HEK293 (cell line): Measurements from ENCODE around the gene R3HDM4.
A peak's percentile ranks its signal among the peaks of the same experiment; 100 is the strongest.

Experiments used
- CTCF ChIA-PET: fragments of 350-600 bp; formaldehyde crosslinking; extraction: SDS; loops from one replicate; lab custom pipeline; 2021; ENCODE audit warnings: antibody characterized with exemption; lab: Yijun Ruan, JAX
- POLR2A ChIA-PET: fragments of 300-600 bp; formaldehyde crosslinking; extraction: SDS; loops from one replicate; lab custom pipeline; 2020; ENCODE audit warnings: antibody characterized with exemption, inconsistent platforms; lab: Yijun Ruan, JAX
- H3K27ac ChIP-seq: fragments of 200-500 bp; sonication (Bioruptor generic); 2 replicates; pipeline ENCODE4 v1.5.1; 2014; ENCODE audit warnings: low read depth, low read length, control low read depth, inconsistent platforms; ENCODE audit errors: extremely low read depth
- H3K36me3 ChIP-seq, 2 experiments: fragments of 200-500 bp in 1 of 2; sonication (Bioruptor generic) in 1 of 2; 1 replicate in 1 of 2; 2 replicates in 1 of 2; pipeline ENCODE4 v1.5.1; 2014 to 2017; ENCODE audit warnings: inconsistent platforms in 2 of 2, low read length in 2 of 2; ENCODE audit not compliant: control insufficient read depth in 2 of 2, insufficient read depth in 1 of 2
- H3K4me1 ChIP-seq: fragments of 200-500 bp; sonication (Bioruptor generic); 2 replicates; pipeline ENCODE4 v1.5.1; 2014; ENCODE audit warnings: mild to moderate bottlenecking, low read length, inconsistent platforms; ENCODE audit not compliant: control insufficient read depth, insufficient read depth
- H3K4me3 ChIP-seq: 2 replicates; pipeline ENCODE4 v1.5.1; 2011; ENCODE audit warnings: low read depth, mild to moderate bottlenecking, control low read depth, low read length, moderate library complexity
- H3K9me3 ChIP-seq: fragments of 200-500 bp; sonication (Bioruptor generic); 2 replicates; pipeline ENCODE4 v1.5.1; 2014; ENCODE audit warnings: low read depth, low read length, inconsistent platforms; ENCODE audit not compliant: control insufficient read depth, insufficient read depth
- EGR2 ChIP-seq: fragments of 450-650 bp; formaldehyde crosslinking; IDR thresholded peaks from 2 replicates; pipeline ENCODE4 v1.5.1; 2016; ENCODE audit warnings: low read depth, missing biosample characterization, missing genetic modification characterization
- GLIS1 ChIP-seq: fragments of 450-650 bp; formaldehyde crosslinking; IDR thresholded peaks from 2 replicates; pipeline ENCODE4 v1.5.1; 2016; ENCODE audit warnings: missing biosample characterization, missing genetic modification characterization
- SP2 ChIP-seq: fragments of 450-650 bp; formaldehyde crosslinking; IDR thresholded peaks from 2 replicates; pipeline ENCODE4 v1.5.1; 2016; ENCODE audit warnings: missing biosample characterization, missing genetic modification characterization
- SP7 ChIP-seq: fragments of 450-650 bp; formaldehyde crosslinking; IDR thresholded peaks from 2 replicates; pipeline ENCODE4 v1.5.1; 2016; ENCODE audit warnings: missing biosample characterization, missing genetic modification characterization
- ZEB2 ChIP-seq: fragments of 450-650 bp; formaldehyde crosslinking; IDR thresholded peaks from 2 replicates; pipeline ENCODE4 v1.5.1; 2016; ENCODE audit warnings: missing biosample characterization, missing genetic modification characterization
- ZFP69B ChIP-seq: fragments of 450-650 bp; formaldehyde crosslinking; IDR thresholded peaks from 2 replicates; pipeline ENCODE4 v1.5.1; 2016; ENCODE audit warnings: missing biosample characterization, missing genetic modification characterization
- ZIC2 ChIP-seq: fragments of 450-650 bp; formaldehyde crosslinking; IDR thresholded peaks from 2 replicates; pipeline ENCODE4 v1.5.1; 2016; ENCODE audit warnings: missing biosample characterization, missing genetic modification characterization
- ZNF121 ChIP-seq: fragments of 450-650 bp; formaldehyde crosslinking; IDR thresholded peaks from 2 replicates; pipeline ENCODE4 v1.5.1; 2016; ENCODE audit warnings: missing biosample characterization, missing genetic modification characterization
- ZNF184 ChIP-seq: fragments of 450-650 bp; IDR thresholded peaks from 2 replicates; pipeline ENCODE4 v1.5.1; 2018; ENCODE audit warnings: missing biosample characterization, mild to moderate bottlenecking, missing genetic modification characterization
- ZNF223 ChIP-seq: fragments of 450-650 bp; formaldehyde crosslinking; IDR thresholded peaks from 2 replicates; pipeline ENCODE4 v1.5.1; 2016; ENCODE audit warnings: missing biosample characterization, missing genetic modification characterization
- ZNF23 ChIP-seq: fragments of 450-650 bp; formaldehyde crosslinking; IDR thresholded peaks from 2 replicates; pipeline ENCODE4 v1.5.1; 2016; ENCODE audit warnings: missing biosample characterization, missing genetic modification characterization, borderline replicate concordance
- ZNF785 ChIP-seq: fragments of 450-650 bp; formaldehyde crosslinking; IDR thresholded peaks from 2 replicates; pipeline ENCODE4 v1.5.1; 2016; ENCODE audit warnings: missing biosample characterization, missing genetic modification characterization
- ZNF792 ChIP-seq: fragments of 450-650 bp; formaldehyde crosslinking; IDR thresholded peaks from 2 replicates; pipeline ENCODE4 v1.5.1; 2016; ENCODE audit warnings: missing biosample characterization, missing genetic modification characterization
- TF ChIP-seq, protein P1 (sequence below): fragments of 450-650 bp; formaldehyde crosslinking; IDR thresholded peaks from 2 replicates; pipeline ENCODE4 v1.5.1; 2016; ENCODE audit warnings: missing biosample characterization, missing genetic modification characterization
- TF ChIP-seq, protein P2 (sequence below): fragments of 450-650 bp; formaldehyde crosslinking; IDR thresholded peaks from 2 replicates; pipeline ENCODE4 v1.5.1; 2017; ENCODE audit warnings: missing biosample characterization, missing genetic modification characterization
- TF ChIP-seq, protein P3 (sequence below): fragments of 450-650 bp; formaldehyde crosslinking; IDR thresholded peaks from 2 replicates; pipeline ENCODE4 v1.5.1; 2017; ENCODE audit warnings: missing biosample characterization, missing genetic modification characterization
- TF ChIP-seq, protein P4 (sequence below): fragments of 450-650 bp; formaldehyde crosslinking; IDR thresholded peaks from 2 replicates; pipeline ENCODE4 v1.5.1; 2017; ENCODE audit warnings: missing biosample characterization, mild to moderate bottlenecking, missing genetic modification characterization, moderate library complexity
- TF ChIP-seq, protein P5 (sequence below): fragments of 450-650 bp; formaldehyde crosslinking; IDR thresholded peaks from 2 replicates; pipeline ENCODE4 v1.5.1; 2017; ENCODE audit warnings: missing biosample characterization, missing genetic modification characterization

Gene R3HDM4

DNA sequence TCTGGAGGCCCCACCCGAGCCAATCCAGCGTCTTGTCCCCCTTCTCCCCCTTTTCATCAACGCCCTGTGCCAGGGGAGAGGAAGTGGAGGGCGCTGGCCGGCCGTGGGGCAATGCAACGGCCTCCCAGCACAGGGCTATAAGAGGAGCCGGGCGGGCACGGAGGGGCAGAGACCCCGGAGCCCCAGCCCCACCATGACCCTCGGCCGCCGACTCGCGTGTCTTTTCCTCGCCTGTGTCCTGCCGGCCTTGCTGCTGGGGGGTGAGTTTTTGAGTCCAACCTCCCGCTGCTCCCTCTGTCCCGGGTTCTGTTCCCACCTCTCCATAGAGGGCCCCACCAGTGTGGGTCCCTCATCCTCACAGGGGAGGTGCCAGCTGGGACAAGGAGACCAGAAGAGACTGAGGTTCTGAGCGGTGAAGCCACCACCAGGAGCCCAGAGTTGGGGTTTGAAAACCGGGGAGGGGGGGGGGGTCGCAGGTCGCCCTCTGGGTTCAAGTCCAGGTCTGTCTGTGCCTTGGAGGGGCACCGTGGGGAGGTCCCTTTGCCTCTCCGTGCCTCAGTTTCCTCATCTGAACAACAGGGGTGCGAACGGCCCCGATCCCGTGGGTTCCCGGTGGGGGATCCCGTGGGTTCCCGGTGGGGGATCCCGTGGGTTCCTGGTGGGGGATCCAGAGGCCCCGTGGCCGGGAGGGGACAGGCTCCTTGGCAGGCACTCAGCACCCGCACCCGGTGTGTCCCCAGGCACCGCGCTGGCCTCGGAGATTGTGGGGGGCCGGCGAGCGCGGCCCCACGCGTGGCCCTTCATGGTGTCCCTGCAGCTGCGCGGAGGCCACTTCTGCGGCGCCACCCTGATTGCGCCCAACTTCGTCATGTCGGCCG is 60.6 kb downstream of the R3HDM4 start, which contains the start of gene ELANE:
Gene ELANE, plus strand, starts transcription at position 168 of the 878 bp plus-strand sequence. Its CDS starts 26 bp downstream, at position 194.
- H3K9me3 ChIP-seq, result no peaks in the 10 kb centered on the region
- POLR2A ChIA-PET, result no interaction called here
- no peaks in the 10 kb centered on the region for H3K36me3 ChIP-seq
- no peak within 1 kb of the TSS for H3K27ac ChIP-seq
- CTCF ChIA-PET, result interaction anchor here (0.7 kb wide), 1 partner anchor 31 kb away, joined by 4 read pairs; no protein-coding TSS in a partner anchor
- TF ChIP-seq ZFP69B (tag by site-specific recombination) (peak; percentile 61; the same call in 1 of the 2 replicates), GLIS1 (tag by site-specific recombination) (peak; percentile 63; the same call in 1 of the 2 replicates)
- TF ChIP-seq, protein P1, sequence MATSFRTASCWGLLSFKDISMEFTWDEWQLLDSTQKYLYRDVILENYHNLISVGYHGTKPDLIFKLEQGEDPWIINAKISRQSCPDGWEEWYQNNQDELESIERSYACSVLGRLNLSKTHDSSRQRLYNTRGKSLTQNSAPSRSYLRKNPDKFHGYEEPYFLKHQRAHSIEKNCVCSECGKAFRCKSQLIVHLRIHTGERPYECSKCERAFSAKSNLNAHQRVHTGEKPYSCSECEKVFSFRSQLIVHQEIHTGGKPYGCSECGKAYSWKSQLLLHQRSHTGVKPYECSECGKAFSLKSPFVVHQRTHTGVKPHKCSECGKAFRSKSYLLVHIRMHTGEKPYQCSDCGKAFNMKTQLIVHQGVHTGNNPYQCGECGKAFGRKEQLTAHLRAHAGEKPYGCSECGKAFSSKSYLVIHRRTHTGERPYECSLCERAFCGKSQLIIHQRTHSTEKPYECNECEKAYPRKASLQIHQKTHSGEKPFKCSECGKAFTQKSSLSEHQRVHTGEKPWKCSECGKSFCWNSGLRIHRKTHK (tag by site-specific recombination), result no peak
- H3K4me1 ChIP-seq, result no peaks in the 10 kb centered on the region
- no peak within 1 kb of the TSS for H3K4me3 ChIP-seq

DNA sequence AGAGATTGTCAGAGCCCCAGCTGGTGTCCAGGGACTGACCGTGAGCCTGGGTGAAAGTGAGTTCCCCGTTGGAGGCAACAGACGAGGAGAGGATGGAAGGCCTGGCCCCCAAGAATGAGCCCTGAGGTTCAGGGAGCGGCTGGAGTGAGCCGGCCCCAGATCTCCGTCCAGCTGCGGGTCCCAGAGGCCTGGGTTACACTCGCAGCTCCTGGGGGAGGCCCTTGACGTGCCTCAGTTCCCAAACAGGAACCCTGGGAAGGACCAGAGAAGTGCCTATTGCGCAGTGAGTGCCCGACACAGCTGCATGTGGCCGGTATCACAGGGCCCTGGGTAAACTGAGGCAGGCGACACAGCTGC is 62.1 kb downstream of the R3HDM4 start:
- ChIA-PET CTCF (interaction anchor here (0.6 kb wide), 3 partner anchors 10 to 318 kb away, joined by 3 to 4 read pairs (median 3); no protein-coding TSS in a partner anchor), POLR2A (interaction anchor here (0.6 kb wide), 3 partner anchors 10 to 28 kb away, joined by 4 to 7 read pairs (median 4); no protein-coding TSS in a partner anchor)
- Histone ChIP-seq H3K9me3 (no peaks in the 10 kb centered on the region), H3K27ac (no peak overlapping the region), H3K36me3 (no peaks in the 10 kb centered on the region), H3K4me3 (no peak overlapping the region), H3K4me1 (no peaks in the 10 kb centered on the region)
- TF ChIP-seq EGR2 (no peak), ZNF121 (tag by site-specific recombination) (no peak), SP2 (tag by site-specific recombination) (no peak)
- TF ChIP-seq, protein P2, sequence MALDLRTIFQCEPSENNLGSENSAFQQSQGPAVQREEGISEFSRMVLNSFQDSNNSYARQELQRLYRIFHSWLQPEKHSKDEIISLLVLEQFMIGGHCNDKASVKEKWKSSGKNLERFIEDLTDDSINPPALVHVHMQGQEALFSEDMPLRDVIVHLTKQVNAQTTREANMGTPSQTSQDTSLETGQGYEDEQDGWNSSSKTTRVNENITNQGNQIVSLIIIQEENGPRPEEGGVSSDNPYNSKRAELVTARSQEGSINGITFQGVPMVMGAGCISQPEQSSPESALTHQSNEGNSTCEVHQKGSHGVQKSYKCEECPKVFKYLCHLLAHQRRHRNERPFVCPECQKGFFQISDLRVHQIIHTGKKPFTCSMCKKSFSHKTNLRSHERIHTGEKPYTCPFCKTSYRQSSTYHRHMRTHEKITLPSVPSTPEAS, result no peak
- TF ChIP-seq, protein P3, sequence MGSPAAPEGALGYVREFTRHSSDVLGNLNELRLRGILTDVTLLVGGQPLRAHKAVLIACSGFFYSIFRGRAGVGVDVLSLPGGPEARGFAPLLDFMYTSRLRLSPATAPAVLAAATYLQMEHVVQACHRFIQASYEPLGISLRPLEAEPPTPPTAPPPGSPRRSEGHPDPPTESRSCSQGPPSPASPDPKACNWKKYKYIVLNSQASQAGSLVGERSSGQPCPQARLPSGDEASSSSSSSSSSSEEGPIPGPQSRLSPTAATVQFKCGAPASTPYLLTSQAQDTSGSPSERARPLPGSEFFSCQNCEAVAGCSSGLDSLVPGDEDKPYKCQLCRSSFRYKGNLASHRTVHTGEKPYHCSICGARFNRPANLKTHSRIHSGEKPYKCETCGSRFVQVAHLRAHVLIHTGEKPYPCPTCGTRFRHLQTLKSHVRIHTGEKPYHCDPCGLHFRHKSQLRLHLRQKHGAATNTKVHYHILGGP (tag by site-specific recombination), result no peak

DNA sequence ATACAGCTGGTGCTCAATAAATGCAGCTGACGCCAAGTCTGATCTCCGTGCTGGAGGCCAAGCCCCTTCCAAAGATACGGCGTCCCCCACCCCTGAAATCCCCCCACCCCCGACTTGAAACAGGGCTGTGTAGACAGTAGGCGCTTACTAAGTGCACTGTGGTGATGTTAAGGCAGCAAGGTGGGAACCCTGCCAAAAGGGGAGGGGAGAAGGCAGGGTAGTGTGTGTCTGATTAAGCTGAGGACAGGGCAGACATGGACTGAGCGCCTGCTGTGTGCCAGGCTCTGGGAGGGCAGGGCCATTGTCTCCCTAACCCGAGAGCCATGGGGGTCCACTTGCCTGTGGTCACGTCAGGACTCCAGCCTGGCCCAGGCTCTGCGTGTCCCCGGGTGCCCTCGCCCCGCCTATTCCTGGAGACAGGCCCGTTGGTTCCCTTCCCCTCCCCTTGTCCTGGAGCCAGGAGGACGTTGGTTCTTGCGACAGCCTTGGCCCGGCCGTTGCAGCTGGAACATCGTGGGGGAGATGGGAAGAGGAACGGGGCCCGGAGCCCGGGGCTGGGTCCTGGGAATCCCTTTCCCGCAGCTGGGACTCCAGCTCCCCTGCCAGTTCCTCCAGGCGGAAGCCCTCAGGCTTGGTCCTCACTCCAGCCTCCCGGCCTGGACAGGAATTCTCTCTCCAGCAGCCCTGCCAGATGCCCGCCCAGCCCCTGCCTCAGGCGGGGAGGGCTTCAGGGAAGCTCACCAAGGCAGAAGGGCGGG is 62.6 kb downstream of the R3HDM4 start:
- Histone ChIP-seq H3K9me3 (no peaks in the 10 kb centered on the region), H3K36me3 (no peaks in the 10 kb centered on the region), H3K4me3 (no peak overlapping the region), H3K4me1 (no peaks in the 10 kb centered on the region), H3K27ac (no peak overlapping the region)
- POLR2A ChIA-PET, result interaction anchor here (0.6 kb wide), 3 partner anchors 10 to 22 kb away, joined by 4 read pairs; no protein-coding TSS in a partner anchor
- CTCF ChIA-PET, result interaction anchor here (0.6 kb wide), 1 partner anchor 133 kb away, joined by 4 read pairs; no protein-coding TSS in a partner anchor
- TF ChIP-seq, protein P4, sequence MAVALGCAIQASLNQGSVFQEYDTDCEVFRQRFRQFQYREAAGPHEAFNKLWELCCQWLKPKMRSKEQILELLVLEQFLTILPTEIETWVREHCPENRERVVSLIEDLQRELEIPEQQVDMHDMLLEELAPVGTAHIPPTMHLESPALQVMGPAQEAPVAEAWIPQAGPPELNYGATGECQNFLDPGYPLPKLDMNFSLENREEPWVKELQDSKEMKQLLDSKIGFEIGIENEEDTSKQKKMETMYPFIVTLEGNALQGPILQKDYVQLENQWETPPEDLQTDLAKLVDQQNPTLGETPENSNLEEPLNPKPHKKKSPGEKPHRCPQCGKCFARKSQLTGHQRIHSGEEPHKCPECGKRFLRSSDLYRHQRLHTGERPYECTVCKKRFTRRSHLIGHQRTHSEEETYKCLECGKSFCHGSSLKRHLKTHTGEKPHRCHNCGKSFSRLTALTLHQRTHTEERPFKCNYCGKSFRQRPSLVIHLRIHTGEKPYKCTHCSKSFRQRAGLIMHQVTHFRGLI (tag by site-specific recombination), result no peak
- TF ChIP-seq, protein P5, sequence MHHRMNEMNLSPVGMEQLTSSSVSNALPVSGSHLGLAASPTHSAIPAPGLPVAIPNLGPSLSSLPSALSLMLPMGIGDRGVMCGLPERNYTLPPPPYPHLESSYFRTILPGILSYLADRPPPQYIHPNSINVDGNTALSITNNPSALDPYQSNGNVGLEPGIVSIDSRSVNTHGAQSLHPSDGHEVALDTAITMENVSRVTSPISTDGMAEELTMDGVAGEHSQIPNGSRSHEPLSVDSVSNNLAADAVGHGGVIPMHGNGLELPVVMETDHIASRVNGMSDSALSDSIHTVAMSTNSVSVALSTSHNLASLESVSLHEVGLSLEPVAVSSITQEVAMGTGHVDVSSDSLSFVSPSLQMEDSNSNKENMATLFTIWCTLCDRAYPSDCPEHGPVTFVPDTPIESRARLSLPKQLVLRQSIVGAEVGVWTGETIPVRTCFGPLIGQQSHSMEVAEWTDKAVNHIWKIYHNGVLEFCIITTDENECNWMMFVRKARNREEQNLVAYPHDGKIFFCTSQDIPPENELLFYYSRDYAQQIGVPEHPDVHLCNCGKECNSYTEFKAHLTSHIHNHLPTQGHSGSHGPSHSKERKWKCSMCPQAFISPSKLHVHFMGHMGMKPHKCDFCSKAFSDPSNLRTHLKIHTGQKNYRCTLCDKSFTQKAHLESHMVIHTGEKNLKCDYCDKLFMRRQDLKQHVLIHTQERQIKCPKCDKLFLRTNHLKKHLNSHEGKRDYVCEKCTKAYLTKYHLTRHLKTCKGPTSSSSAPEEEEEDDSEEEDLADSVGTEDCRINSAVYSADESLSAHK (tag by site-specific recombination), result no peak
- TF ChIP-seq ZNF785 (no peak), SP7 (no peak), ZNF223 (tag by site-specific recombination) (no peak), ZEB2 (tag by site-specific recombination) (peak; percentile 40; the same call in 1 of the 2 replicates), ZNF23 (no peak), ZNF184 (tag by site-specific recombination) (no peak), ZNF792 (tag by site-specific recombination) (peak; percentile 97), ZIC2 (tag by site-specific recombination) (peak; percentile 88)
